K562 (cell line): ENCODE data around the gene LMBR1. TPM values are rescaled to one million over a fixed set of nuclear protein-coding genes. Genes with fewer than 3 reads are reported as not detected.

Experiments
- ATAC-seq: fragments of 200-7000 bp; cut with Tn5 transposase; 3 replicates; pipeline ENCODE4 v1.9.1; 2020; ENCODE audit warnings: moderate library complexity
- BruUV-seq: library from RNA; stranded (reverse); fragments of 400-500 nt; replicated peaks from 2 replicates; lab custom pipeline; 2021; lab: Mats Ljungman, UMichigan
- CTCF ChIA-PET: fragments of 300-600 bp; formaldehyde crosslinking; extraction: SDS; loops from one replicate; lab custom pipeline; 2021; ENCODE audit warnings: low intra/inter-chr PET ratio; lab: Yijun Ruan, JAX
- POLR2A ChIA-PET: fragments of 300-600, 350-650 bp; sonication (Branson Sonifier 250); formaldehyde crosslinking; extraction: SDS; loops from one replicate; lab custom pipeline; 2021; ENCODE audit warnings: antibody characterized with exemption, inconsistent platforms; lab: Yijun Ruan, JAX
- DNase-seq, 4 experiments: peaks; one replicate each; pipeline versions ENCODE4 v3.0.0 to v3.0.0-alpha.2; 2011 to 2018; ENCODE audit warnings: low spot score in 3 of 4, mixed read lengths in 3 of 4; ENCODE audit errors: extremely low read depth in 1 of 4
- FAIRE-seq: peaks from 2 replicates; lab custom pipeline; 2011; peaks lifted over from hg19 to GRCh38; lab: Jason Lieb, UNC
- H2AFZ ChIP-seq: 2 replicates; pipeline ENCODE4 v1.6.0; 2011; ENCODE audit warnings: low read depth, low read length, control low read depth, inconsistent platforms
- H3K27ac ChIP-seq: fragments of 200-600 bp; 3 replicates; pipeline ENCODE4 v1.8.0; 2011; ENCODE audit warnings: low read depth, mild to moderate bottlenecking, control low read depth, inconsistent platforms, low read length, moderate library complexity, mixed read lengths; ENCODE audit errors: extremely low read depth
- H3K27me3 ChIP-seq, 2 experiments: fragments of 300-600 bp in 1 of 2; 2 replicates in 1 of 2; 3 replicates in 1 of 2; pipeline versions ENCODE4 v1.6.0 to v1.8.0; 2011; ENCODE audit warnings: inconsistent platforms in 2 of 2, low read length in 2 of 2, mild to moderate bottlenecking in 1 of 2, mixed read lengths in 1 of 2, moderate library complexity in 1 of 2; ENCODE audit not compliant: control insufficient read depth in 2 of 2, insufficient read depth in 2 of 2
- H3K36me3 ChIP-seq: fragments of 300-600 bp; 3 replicates; pipeline ENCODE4 v1.8.0; 2011; ENCODE audit warnings: mild to moderate bottlenecking, low read length, inconsistent platforms; ENCODE audit not compliant: control insufficient read depth, insufficient read depth
- H3K4me1 ChIP-seq, 2 experiments: fragments of 200-600 bp in 1 of 2; replicated peaks in 1 of 2; 2 replicates in 1 of 2; 3 replicates in 1 of 2; pipeline versions ENCODE4 v1.5.1 to v1.8.0; 2011; ENCODE audit warnings: inconsistent platforms in 2 of 2, low read length in 2 of 2, mild to moderate bottlenecking in 1 of 2, mixed read lengths in 1 of 2, moderate library complexity in 1 of 2; ENCODE audit not compliant: control insufficient read depth in 2 of 2, insufficient read depth in 2 of 2
- H3K4me2 ChIP-seq: 2 replicates; pipeline ENCODE4 v1.6.1; 2011; ENCODE audit warnings: low read length, control low read depth, inconsistent platforms, mixed read lengths; ENCODE audit not compliant: insufficient read depth
- H3K4me3 ChIP-seq: fragments of 200-600 bp; sonication (generic), shearing (Covaris generic); 2 replicates; pipeline ENCODE4 v1.5.1; 2016; ENCODE audit warnings: control low read depth, inconsistent platforms
- H3K79me2 ChIP-seq: fragments of 200-600 bp; 3 replicates; pipeline ENCODE4 v1.8.0; 2011; ENCODE audit warnings: low read length, inconsistent platforms; ENCODE audit not compliant: control insufficient read depth, insufficient read depth
- H3K9ac ChIP-seq, 2 experiments: 2 replicates each; pipeline versions ENCODE4 v1.6.0 to v1.6.1; 2011; ENCODE audit warnings: low read depth in 2 of 2, low read length in 2 of 2, control low read depth in 1 of 2, inconsistent platforms in 1 of 2, mild to moderate bottlenecking in 1 of 2, mixed read lengths in 1 of 2; ENCODE audit not compliant: insufficient read depth in 1 of 2
- H3K9me1 ChIP-seq: one replicate; pipeline ENCODE4 v1.6.0; 2011; ENCODE audit warnings: inconsistent platforms, mild to moderate bottlenecking, low read length, moderate library complexity; ENCODE audit not compliant: control insufficient read depth, insufficient read depth
- H3K9me3 ChIP-seq: replicated peaks from 2 replicates; pipeline ENCODE4 v1.5.1; 2011; ENCODE audit warnings: low read depth, low read length, inconsistent platforms; ENCODE audit not compliant: control insufficient read depth, insufficient read depth
- H4K20me1 ChIP-seq: replicated peaks from 2 replicates; pipeline ENCODE4 v1.6.1; 2011; ENCODE audit warnings: low read length, inconsistent platforms, mixed read lengths; ENCODE audit not compliant: control insufficient read depth, insufficient read depth
- CBFA2T3 ChIP-seq: fragments of 450-650 bp; IDR thresholded peaks from 2 replicates; pipeline ENCODE4 v1.6.1; 2017
- ERF ChIP-seq: fragments of 450-650 bp; formaldehyde crosslinking; IDR thresholded peaks from 2 replicates; pipeline ENCODE4 v1.4.0; 2020; ENCODE audit warnings: mild to moderate bottlenecking, mixed read lengths
- FOXP1 ChIP-seq: sonication (generic); formaldehyde crosslinking; IDR thresholded peaks from 2 replicates; pipeline ENCODE4 v1.8.0; 2022; ENCODE audit warnings: mild to moderate bottlenecking, missing genetic modification reagents
- GATA2 ChIP-seq: sonication (generic); formaldehyde crosslinking; IDR thresholded peaks from 2 replicates; pipeline ENCODE4 v1.4.0; 2020; ENCODE audit warnings: mild to moderate bottlenecking, missing genetic modification reagents
- MTA3 ChIP-seq: fragments of 450-650 bp; formaldehyde crosslinking; IDR thresholded peaks from 2 replicates; pipeline ENCODE4 v1.6.1; 2017; ENCODE audit warnings: mild to moderate bottlenecking, borderline replicate concordance
- POLR2A ChIP-seq: fragments of 450-650 bp; conservative IDR thresholded peaks from 2 replicates; pipeline ENCODE4 v1.6.1; 2016
- RCOR1 ChIP-seq, 2 experiments: IDR thresholded peaks; 2 replicates each; pipeline ENCODE4 v1.6.1; 2012; ENCODE audit warnings: low read depth in 2 of 2, low read length in 2 of 2, borderline replicate concordance in 1 of 2, improper control_type of control experiment in 1 of 2
- RNF219 ChIP-seq: fragments of 250-450 bp; sonication (Bioruptor Pico); IDR thresholded peaks from 2 replicates; pipeline ENCODE4 v1.5.0; 2022; ENCODE audit warnings: mild to moderate bottlenecking
- SUPT5H ChIP-seq: fragments of 450-650 bp; IDR thresholded peaks from 2 replicates; pipeline ENCODE4 v1.6.1; 2016
- ZNF165 ChIP-seq: fragments of 250-450 bp; sonication (Bioruptor Pico); IDR thresholded peaks from 2 replicates; pipeline ENCODE4 v1.4.0; 2020; ENCODE audit warnings: borderline replicate concordance
- ZNF592 ChIP-seq: fragments of 450-650 bp; IDR thresholded peaks from 2 replicates; pipeline ENCODE4 v1.6.1; 2017; ENCODE audit warnings: antibody characterized with exemption, mild to moderate bottlenecking
- ZZZ3 ChIP-seq: fragments of 450-650 bp; IDR thresholded peaks from 2 replicates; pipeline ENCODE4 v1.6.1; 2016; ENCODE audit warnings: antibody characterized with exemption, mild to moderate bottlenecking, moderate library complexity
- WGBS: fragments of 100-300 bp; shearing (Covaris generic); methylation state at CpG from one replicate; pipeline ENCODE4 v1.1.6; 2016; ENCODE audit warnings: low coverage, mixed read lengths; ENCODE audit not compliant: insufficient coverage; ENCODE audit errors: missing lambda C conversion rate; 5-methylcytosine and 5-hydroxymethylcytosine counted together
- in situ Hi-C: fragments of 300-500 bp; cut with MboI; formaldehyde crosslinking; loops from 4 replicates; pipeline ENCODE4 v1.15.0; 2018; ENCODE audit warnings: inconsistent platforms, mixed read lengths
- intact Hi-C: fragments of 100-400 bp; cut with micrococcal nuclease; formaldehyde crosslinking; loops from 2 replicates; pipeline ENCODE4 v1.14.2; 2022
- polyA plus RNA-seq, 8 experiments: library from polyadenylated mRNA; depleted of rRNA in 4 of 8; stranded (reverse) in 5 of 8; unstranded in 3 of 8; fragments of >200 nt; fragmentation: Nextera tagmentation in 2 of 8; fragmentation: Illumina TruSeq in 1 of 8; extraction: Ambion mirVana in 2 of 8; extraction: Trizol in 1 of 8; gene quantifications; 2 replicates each; pipeline versions ENCODE4 v1.2.1 to v1.2.3, GENCODE V29; 2011 to 2014; ENCODE audit warnings: inconsistent platforms in 1 of 8, missing spikeins in 1 of 8
- total RNA-seq, 7 experiments: library from RNA; depleted of rRNA in 6 of 7; stranded (reverse); fragments of >200 nt in 6 of 7; fragmentation: Illumina TruSeq in 2 of 7; extraction: Trizol in 2 of 7; gene quantifications; 2 replicates each; pipeline versions ENCODE4 v1.2.1 to v1.2.3, GENCODE V29; 2011 to 2021; ENCODE audit warnings: low replicate concordance in 1 of 7
- TF ChIP-seq, protein P1 (sequence below): fragments of 450-650 bp; formaldehyde crosslinking; IDR thresholded peaks from 2 replicates; pipeline ENCODE4 v1.4.0; 2020; ENCODE audit warnings: mild to moderate bottlenecking, mixed read lengths

LMBR1 gene
- total and polyA plus RNA-seq, 9 of the 15 experiments (the other 6 are each of a cell fraction or from before 2014, with no cell fraction given) = 7.7 to 90.0 (median 59.9) TPM

GRCh38 chr7:156638443-156639077, 254.4 kb downstream of the LMBR1 start:
- peak; percentile 58 for FAIRE-seq
- ATAC-seq = peak; percentile 38
- Histone ChIP-seq H3K79me2 (peaks cover 55% of the 10 kb centered on the region), H3K4me1 (peaks cover 5 to 20% of the 10 kb centered on the region in 2 experiments; a peak in 4 of 5 replicates), H3K9me3 (no peaks in the 10 kb centered on the region), H4K20me1 (no peaks in the 10 kb centered on the region), H3K4me2 (peak overlapping the region; percentile 78), H3K36me3 (peaks cover 3% of the 10 kb centered on the region; the same call in 1 of the 3 replicates), H3K4me3 (peak overlapping the region; percentile 71), H3K27ac (peak overlapping the region; percentile 92), H3K9ac (peak overlapping the region; percentile 85 to 91; a peak in 3 of 4 replicates), H3K9me1 (no peaks in the 10 kb centered on the region), H2AFZ (peak overlapping the region; percentile 10), H3K27me3 (no peaks in the 10 kb centered on the region)
- ChIA-PET CTCF (no interaction called here), POLR2A (interaction anchor here (0.6 to 1.7 kb wide), 5 partner anchors 12 to 261 kb away, joined by 3 to 9 read pairs (median 4); no protein-coding TSS in a partner anchor)
- in situ Hi-C loops = no loop called here
- intact Hi-C loops = no loop called here
- BruUV-seq = no TSS peak
- WGBS = 26% methylated on average over 8 of the region's 8 CpGs
- peak; percentile 47 to 80 (median 48) for DNase-seq
- TF ChIP-seq SUPT5H = 0 out of 2 replicates have a peak, but pooled peaks have one; percentile 22
- no peak for TF ChIP-seq ZZZ3
- TF ChIP-seq CBFA2T3 = peak; percentile 32; the same call in 1 of the 2 replicates
- TF ChIP-seq GATA2 (CRISPR knock-in tag) = peak; percentile 54; the same call in 1 of the 2 replicates
- no peak for TF ChIP-seq ZNF165 (CRISPR knock-in tag)
- no peak for TF ChIP-seq RNF219
- TF ChIP-seq, protein P1, sequence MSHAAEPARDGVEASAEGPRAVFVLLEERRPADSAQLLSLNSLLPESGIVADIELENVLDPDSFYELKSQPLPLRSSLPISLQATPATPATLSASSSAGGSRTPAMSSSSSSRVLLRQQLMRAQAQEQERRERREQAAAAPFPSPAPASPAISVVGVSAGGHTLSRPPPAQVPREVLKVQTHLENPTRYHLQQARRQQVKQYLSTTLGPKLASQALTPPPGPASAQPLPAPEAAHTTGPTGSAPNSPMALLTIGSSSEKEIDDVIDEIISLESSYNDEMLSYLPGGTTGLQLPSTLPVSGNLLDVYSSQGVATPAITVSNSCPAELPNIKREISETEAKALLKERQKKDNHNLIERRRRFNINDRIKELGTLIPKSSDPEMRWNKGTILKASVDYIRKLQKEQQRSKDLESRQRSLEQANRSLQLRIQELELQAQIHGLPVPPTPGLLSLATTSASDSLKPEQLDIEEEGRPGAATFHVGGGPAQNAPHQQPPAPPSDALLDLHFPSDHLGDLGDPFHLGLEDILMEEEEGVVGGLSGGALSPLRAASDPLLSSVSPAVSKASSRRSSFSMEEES (CRISPR knock-in tag) = no peak
- 0 out of 2 replicates have a peak, but pooled peaks have one; percentile 53 for TF ChIP-seq ERF
- peak; percentile 57 for TF ChIP-seq POLR2A
- peak; percentile 30; the same call in 1 of the 2 replicates for TF ChIP-seq ZNF592
- no peak for TF ChIP-seq RCOR1 (IDR thresholded peaks at IDR 0.05; ENCODE audit: borderline replicate concordance in 1 of 2, low read depth in 2 of 2, low read length in 2 of 2)
- TF ChIP-seq MTA3 = 0 out of 2 replicates have a peak, but pooled peaks have one; percentile 45
- TF ChIP-seq FOXP1 = no peak
